ENCODE results near the gene IGLL1.
"Not testable (repeated sequence)": the region's sequence is repeated elsewhere in the genome, so short reads cannot be mapped to it uniquely, and the experiment has no call there.

The IGLL1 gene

DNA sequence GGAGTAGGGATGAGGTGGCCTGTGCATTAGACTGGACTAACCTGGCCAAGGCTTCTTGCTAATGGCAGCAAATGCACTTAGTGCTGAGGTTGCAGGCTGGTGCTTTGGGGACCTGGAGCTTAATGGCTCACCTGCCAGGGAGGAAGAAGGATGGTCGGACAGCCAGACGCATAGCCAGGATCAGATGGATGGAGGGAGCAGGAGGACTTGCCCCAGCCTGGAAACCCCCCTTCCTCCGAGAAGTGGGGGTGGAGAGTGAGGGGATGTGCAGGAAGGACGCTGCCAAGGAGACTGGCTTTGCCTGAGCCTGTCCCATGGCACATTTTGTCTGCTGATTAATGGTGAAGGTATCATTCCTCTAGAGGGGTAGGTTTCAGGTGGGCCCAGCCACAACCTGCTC, 17.9 kb downstream of the IGLL1 start:
- no peak for DNase-seq

DNA sequence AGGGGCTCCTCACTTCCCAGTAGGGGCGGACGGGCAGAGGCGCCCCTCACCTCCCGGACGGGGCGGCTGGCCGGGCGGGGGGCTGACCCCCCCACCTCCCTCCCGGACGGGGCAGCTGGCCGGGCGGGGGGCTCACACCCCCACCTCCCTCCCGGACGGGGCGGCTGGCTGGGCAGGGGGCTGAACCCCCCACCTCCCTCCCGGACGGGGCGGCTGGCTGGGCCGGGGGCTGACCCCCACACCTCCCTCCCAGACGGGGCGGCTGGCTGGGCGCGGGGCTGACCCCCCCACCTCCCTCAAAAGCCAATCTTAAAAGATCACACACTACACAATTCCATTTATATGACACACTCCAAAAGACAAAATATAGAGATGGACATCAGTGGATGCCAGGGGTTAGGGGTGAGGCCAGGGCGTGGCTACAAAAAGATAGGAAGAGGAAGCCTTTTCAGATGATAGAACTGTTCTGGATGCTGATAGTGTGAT, 19.0 kb downstream of the IGLL1 start:
- not testable (repeated sequence) for DNase-seq

DNA sequence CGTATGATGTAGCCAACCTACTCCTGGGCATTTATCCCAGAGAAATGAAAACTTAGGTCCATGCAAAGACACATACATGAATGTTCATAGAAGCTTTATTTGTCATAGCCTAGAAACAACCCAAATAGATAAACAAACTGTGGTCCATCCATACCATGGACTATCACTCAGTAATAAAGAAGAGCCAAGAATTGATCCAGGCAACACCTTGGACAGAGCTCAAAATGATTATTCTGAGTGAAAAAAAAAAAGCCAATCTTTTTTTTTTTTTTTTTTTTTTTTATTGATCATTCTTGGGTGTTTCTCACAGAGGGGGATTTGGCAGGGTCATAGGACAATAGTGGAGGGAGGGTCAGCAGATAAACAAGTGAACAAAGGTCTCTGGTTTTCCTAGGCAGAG, 19.9 kb downstream of the IGLL1 start:
- DNase-seq = not testable (repeated sequence)

DNA sequence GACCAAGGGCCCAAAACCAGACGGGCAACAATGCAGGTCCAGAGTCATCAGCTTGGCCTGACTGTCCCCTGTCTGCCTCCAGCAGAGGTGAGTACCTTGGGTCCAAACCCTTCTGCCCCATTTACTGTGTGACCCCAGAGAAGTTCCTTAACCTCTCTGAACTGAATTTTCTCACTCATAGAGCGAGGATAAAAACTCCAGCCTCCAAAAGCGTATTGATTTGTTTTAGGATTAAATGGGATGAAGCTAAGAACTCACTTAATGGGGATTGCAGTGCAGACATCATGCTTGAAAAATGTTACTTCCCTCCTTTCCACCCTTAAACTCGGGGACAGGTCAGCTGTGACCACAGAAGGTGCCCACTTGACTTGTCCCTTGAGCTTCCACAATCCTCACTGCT, 22.6 kb downstream of the IGLL1 start:
- no peak for DNase-seq

DNA sequence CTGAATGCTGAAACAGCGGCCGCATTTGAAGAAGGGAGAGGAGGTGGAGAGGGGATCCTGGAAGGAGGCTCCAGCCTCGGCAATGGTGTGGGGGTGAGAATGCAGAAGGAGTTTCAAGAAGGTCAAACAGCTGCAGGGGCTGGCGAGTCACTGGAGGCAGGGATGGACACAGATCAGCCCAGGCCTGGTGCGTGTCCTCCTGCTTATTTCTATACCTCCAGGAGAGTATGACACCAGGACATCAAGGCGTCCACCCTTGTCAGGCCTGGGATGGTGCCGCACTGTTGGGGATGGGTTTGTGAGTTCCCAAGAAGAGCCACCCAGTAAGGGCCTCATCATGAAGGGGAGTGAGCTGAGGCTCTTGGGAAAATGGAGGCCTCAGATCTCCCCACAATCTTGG, 23.1 kb downstream of the IGLL1 start:
- DNase-seq = no peak

DNA sequence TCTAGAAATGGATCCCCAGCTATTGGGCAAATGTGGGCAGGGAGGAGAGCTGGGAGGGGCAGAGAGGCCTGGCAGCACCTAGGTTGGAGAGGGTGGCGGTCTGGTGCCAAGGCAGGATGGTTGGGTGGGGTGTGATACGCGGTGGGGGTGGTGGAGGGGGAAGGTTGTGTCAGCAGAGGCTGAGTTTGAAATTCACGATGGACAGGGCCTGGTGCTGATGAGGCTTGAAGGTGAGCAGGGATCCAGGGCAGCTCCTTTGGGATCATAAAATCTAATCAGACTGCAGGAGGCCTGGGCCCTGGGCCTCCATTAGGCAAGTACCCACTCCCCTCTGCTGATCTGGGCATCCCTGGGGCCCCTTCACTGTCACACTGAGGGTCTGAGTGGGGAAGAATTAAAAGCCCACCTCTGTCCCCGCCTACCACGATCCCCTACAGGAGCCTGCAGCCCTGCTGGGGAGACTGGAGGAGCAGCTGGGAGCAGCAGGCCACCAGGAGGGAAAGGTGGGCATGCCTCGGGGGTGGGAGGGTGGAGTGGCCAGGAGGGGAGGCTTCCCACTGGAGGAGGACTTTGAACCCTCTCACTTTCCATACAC, 24.0 kb downstream of the IGLL1 start:
- DNase-seq = no peak

DNA sequence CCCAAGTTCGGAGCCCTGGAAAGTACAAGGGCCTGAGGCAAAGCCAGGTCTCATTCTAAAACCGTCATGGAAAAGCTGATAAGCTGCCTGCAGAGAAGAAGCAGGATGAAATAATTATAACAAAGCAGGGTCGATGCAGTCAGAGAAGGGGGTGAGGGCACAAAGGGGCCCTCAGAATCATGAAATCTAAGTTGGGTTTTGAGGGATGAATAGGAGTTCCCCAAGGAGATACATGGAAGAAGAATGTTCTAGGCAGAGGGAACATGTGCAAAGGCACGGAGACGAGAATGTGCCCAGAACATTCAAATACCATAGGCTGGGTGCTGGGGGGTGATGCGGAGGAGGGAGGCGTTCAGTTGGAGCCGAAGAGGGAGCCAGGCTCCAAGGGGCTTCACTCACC, 25.0 kb downstream of the IGLL1 start:
- no peak for DNase-seq

DNA sequence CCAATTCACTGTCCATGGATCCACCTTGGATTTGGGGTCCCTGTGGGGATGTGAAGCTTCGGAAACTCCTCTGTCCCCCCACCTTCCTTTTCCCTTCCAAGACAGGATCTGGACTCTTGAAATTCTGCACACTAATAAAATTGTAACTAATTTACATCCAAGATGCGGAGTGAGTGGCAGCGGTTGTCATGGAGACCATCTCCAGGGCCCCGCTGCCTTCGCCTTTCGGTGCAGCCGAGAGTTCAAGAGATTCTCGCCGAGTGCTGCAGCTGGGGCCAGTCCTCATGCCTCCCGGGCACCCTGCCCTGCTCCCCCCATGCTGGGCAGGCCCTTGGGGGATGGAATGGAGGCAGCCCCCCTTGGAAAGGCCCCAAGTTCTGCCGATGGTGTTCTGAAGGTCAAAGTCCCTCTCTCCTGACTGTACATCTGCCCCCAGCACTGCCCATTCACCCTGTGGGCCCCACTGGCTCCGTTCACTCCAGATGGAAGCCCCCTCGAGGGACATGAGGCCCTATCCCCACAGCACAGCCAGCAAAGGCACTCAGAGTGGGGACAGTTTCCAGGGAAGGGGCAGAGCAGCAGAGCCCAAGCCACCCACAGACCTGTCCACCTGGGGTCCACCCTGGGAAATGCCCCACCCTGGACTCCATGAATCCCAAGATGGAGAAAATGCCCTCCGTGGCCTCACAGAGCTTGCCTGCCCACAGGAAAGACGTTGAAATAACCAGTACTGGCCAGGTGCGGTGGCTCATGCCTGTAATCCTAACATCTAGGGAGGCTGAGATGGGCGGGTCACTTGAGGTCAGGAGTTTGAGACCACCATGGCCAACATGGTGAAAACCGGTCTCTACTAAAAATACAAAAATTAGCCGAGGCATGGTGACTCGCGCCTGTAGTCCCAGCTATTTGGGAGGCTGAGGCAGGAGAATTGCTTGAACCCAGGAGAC, 25.9 kb downstream of the IGLL1 start:
- no peak for DNase-seq

DNA sequence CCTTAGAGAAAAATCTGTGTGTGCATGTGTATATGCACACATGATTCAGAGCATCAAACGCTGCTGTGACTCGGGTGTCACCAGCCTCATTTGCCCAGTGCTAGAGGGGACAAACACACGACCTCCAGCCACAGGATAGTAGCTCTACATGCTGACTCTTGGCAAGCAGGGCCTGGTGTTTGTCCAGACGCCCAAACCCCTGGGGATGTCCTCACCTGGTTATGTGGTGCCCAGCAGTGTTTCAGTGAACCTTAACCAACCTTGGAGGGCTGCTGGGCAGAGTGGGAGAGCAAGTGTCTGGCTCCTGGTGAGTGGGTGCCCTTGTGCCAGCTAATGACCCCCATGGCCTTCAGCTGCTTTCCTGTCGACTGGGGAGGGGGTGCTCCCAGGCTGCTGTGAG, 26.7 kb downstream of the IGLL1 start:
- no peak for DNase-seq

DNA sequence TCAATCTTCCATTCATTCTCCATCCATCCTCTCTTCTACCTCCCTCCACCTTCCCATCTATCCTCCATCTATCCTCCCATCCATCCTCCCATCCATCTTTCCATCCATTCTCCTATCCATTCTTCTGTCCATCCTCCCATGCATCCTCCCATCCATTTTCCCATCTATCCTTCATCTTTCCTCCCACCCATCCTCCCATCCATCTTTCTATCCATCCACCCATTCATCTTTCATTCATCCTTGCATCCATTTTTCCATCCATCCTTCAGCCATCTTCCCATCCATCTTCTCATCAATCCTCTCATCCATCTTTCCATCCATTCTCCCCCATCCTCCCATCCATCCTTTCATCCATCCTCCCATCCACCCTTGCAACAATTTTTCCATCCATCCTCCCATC, 27.5 kb downstream of the IGLL1 start:
- DNase-seq = no peak

DNA sequence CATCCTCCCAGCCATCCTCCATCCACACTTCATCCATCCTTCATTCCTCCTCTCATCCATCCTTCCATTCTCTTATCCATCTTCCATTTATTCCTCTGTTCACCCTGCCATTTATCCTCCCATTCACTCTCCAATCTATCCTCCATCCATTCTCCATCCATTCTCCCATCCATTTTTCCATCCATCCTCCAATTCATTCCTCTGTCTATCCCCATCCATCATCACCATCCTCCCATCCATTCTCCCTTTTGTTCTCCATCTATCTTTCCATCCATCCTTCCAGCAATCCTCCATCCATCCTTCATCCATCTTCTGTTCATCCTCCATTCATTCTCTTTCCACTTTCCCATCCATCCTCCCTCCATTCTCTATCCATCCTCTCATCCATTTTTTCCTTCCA, 28.7 kb downstream of the IGLL1 start:
- no peak for DNase-seq

DNA sequence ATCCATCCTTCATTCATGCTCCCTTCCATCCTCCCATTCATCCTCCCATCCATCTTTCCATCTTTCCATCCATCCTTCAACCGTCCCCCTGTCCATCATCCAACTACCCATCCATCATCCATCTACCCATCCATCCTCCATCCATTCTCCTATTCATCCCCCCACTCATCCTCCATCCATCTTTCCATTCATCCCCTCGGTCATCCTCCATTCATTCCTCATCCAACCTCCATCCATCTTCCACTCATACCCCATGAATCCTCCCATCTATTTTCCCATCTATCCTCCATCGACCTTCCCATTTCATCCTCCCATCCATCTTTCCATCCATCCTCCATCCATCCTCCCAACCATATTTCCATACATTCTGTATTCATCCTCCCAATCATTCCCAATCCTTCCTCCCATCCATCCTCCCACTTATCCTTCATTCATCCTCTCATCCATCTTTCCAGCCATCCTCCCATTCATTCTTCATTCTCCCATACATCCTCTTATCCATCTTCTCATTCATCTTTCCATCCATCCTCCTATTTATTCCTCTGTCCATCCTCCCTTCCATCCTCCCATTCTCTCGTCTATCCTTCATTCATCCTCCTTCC, 29.9 kb downstream of the IGLL1 start:
- DNase-seq = no peak

DNA sequence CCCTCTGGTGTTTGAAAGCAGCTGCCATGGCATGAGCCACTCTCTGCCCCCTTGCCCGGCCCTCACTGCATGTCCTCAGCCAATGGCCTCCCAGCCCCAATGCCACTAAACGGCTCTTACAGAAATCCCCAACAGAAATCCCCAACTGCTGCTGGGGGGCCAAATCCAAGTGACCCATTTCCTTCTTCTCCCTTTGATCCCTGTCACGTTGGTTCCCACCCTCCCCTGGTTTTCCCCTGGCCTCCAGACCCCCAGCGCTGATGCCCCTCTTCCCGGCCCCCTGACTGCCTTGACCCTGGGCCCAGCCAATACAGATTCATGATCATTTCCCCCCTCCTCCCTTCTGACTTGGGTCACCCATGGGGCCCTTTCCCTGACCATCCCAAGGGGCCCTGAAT, 30.9 kb downstream of the IGLL1 start:
- no peak for DNase-seq

DNA sequence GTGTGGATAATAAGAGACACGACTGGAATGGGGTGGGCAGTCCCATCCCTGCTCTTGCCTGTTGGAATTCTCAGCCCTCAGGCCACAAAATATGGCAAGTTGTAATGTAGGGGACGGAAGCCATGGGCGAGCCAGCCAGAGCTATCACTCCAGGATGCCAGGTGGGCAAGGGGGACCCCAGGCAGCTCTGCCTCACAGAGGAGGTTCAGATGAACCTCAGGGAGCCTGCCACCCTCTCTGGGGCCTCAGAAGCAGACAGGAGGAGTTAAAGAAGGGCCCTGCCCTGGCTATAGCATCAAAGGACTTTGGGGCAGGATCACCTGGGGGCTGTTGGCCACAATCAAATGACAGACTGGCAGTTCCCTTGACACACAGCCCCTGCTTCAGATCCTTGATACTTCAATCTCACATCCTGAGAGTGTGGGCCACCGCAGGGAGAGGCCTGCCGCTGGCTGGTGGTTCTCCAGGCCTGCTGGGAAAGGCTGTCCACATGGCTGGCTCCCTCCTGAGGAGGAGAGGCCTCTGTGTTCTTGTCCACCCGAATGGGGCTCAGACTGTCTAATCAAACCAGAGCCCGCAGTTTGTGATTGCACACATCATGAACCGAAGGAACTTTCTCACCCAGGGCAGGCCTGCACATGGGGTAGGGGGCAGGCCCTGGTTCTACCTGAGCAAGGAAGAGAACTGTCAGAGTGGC, 31.4 kb downstream of the IGLL1 start:
- no peak for DNase-seq

DNA sequence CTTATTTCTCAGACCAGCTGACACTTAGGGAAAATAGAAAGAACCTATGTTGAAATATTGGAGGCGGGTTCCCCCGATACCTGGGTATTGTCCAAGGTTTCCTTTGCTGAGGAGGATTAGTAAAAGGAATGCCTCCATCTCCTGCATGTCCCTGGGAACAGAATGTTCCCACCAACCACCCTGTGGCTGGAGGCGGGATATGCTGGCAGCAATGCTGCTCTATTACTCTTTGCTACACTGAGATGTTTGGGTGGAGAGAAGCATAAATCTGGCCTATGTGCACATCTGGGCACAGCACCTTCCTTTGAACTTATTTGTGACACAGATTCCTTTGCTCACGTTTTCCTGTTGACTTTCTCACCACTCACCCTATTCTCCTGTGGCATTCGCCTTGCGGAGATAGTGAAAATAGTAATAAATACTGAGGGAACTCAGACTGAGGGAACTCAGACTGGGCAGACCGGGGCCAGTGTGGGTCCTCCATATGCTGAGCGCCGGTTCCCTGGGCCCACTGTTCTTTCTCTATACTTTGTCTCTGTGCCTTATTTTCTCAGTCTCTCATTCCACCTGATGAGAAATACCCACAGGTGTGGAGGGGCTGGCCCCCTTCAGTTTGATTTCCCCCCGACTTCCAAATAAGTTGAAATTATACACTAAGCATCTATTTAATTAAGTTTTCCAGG, 32.1 kb downstream of the IGLL1 start:
- DNase-seq = no peak

DNA sequence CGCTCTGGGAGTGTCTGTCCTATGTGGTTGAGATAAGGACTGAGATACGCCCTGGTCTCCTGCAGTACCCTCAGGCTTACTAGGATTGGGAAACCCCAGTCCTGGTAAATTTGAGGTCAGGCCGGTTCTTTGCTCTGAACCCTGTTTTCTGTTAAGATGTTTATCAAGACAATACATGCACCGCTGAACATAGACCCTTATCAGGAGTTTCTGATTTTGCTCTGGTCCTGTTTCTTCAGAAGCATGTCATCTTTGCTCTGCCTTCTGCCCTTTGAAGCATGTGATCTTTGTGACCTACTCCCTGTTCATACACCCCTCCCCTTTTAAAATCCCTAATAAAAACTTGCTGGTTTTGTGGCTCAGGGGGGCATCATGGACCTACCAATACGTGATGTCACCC, 32.7 kb downstream of the IGLL1 start:
- not testable (repeated sequence) for DNase-seq

DNA sequence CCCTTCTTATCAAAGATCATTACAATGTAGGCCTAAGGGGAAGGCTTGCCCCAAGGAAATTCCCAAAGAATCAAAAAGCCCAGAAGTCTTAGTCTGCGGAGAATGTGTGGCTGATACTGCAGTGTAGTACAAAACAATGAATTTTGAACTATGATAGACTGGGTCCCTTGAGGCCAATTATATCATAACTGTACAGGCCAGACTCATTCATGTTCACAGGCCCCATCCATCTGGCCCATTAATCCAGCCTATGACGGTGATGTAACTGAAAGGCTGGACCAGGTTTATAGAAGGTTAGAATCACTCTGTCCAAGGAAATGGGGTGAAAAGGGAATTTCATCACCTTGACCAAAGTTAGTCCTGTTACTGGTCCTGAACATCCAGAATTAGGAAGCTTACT, 35.2 kb downstream of the IGLL1 start:
- DNase-seq = no peak

DNA sequence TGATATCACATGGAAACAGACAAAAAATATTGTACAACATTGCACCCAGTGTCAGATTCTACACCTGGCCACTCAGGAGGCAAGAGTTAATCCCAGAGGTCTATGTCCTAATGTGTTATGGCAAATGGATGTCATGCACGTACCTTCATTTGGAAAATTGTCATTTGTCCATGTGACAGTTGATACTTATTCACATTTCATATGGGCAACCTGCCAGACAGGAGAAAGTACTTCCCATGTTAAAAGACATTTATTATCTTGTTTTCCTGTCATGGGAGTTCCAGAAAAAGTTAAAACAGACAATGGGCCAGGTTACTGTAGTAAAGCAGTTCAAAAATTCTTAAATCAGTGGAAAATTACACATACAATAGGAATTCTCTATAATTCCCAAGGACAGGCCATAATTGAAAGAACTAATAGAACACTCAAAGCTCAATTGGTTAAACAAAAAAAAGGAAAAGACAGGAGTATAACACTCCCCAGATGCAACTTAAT, 36.5 kb downstream of the IGLL1 start:
- peak; percentile 1 for DNase-seq

DNA sequence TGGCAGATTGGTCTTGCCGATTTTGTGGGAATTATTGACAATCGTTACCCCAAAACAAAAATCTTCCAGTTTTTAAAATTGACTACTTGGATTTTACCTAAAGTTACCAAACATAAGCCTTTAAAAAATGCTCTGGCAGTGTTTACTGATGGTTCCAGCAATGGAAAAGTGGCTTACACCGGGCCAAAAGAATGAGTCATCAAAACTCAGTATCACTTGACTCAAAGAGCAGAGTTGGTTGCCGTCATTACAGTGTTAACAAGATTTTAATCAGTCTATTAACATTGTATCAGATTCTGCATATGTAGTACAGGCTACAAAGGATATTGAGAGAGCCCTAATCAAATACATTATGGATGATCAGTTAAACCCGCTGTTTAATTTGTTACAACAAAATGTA, 37.2 kb downstream of the IGLL1 start:
- DNase-seq = no peak

DNA sequence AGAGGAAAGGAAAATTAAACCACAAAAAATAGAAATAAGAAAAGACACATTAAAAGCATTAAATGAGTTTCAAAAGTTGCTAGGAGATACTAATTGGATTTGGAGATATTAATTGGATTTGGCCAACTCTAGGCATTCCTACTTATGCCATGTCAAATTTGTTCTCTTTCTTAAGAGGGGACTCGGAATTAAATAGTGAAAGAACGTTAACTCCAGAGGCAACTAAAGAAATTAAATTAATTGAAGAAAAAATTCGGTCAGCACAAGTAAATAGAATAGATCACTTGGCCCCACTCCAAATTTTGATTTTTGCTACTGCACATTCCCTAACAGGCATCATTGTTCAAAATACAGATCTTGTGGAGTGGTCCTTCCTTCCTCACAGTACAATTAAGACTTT, 37.7 kb downstream of the IGLL1 start:
- DNase-seq = not testable (repeated sequence)

DNA sequence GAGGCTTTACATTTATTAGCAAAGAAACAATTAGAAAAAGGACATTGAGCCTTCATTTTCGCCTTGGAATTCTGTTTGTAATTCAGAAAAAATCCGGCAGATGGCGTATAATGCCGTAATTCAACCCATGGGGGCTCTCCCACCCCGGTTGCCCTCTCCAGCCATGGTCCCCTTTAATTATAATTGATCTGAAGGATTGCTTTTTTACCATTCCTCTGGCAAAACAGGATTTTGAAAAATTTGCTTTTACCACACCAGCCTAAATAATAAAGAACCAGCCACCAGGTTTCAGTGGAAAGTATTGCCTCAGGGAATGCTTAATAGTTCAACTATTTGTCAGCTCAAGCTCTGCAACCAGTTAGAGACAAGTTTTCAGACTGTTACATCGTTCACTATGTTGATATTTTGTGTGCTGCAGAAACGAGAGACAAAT, 38.2 kb downstream of the IGLL1 start:
- DNase-seq = peak; percentile 15

DNA sequence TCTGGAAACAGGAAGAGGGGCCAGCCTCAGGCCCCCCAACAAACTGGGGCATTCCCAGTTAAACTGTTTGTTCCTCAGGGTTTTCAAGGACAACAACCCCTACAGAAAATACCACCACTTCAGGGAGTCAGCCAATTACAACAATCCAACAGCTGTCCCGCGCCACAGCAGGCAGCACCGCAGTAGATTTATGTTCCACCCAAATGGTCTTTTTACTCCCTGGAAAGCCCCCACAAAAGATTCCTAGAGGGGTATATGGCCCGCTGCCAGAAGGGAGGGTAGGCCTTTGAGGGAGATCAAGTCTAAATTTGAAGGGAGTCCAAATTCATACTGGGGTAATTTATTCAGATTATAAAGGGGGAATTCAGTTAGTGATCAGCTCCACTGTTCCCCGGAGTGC, 39.3 kb downstream of the IGLL1 start:
- not testable (repeated sequence) for DNase-seq

DNA sequence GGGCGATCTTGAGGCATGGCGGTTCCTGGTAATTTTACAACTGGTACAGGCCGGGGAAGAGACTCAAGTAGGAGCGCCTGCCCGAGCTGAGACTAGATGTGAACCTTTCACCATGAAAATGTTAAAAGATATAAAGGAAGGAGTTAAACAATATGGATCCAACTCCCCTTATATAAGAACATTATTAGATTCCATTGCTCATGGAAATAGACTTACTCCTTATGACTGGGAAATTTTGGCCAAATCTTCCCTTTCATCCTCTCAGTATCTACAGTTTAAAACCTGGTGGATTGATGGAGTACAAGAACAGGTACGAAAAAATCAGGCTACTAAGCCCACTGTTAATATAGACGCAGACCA, 40.3 kb downstream of the IGLL1 start:
- DNase-seq = not testable (repeated sequence)

Data from NCI-H1105 treated with DMSO at 0.1 percent for 48 hours (cell line).